Measurements from ENCODE around the gene TKTL2.

The TKTL2 gene, protein sequence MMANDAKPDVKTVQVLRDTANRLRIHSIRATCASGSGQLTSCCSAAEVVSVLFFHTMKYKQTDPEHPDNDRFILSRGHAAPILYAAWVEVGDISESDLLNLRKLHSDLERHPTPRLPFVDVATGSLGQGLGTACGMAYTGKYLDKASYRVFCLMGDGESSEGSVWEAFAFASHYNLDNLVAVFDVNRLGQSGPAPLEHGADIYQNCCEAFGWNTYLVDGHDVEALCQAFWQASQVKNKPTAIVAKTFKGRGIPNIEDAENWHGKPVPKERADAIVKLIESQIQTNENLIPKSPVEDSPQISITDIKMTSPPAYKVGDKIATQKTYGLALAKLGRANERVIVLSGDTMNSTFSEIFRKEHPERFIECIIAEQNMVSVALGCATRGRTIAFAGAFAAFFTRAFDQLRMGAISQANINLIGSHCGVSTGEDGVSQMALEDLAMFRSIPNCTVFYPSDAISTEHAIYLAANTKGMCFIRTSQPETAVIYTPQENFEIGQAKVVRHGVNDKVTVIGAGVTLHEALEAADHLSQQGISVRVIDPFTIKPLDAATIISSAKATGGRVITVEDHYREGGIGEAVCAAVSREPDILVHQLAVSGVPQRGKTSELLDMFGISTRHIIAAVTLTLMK

DNA sequence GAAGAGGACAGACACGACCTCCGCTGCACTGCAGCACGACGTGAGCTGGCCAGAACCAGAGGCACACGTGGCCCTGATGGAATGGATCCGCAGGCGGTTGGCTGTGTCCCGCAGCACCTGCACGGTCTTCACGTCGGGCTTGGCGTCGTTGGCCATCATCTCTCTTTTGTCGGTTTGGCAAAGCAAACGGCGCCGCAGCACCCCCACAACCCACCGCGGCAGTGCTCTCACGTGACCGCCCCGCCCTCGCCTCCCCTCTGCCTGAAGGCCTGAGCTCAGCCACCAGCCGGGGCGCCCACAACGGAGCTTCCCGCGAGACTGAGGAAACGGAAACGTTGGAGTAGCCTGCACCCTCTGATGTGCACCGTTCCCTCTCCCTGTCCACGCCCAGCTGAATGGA, at the start of gene TKTL2:
Gene TKTL2 (minus strand): TSS at position 179 of the 400 bp plus-strand sequence. CDS start 20 bp downstream, at position 159.
- DNase-seq (ENCODE audit: low read depth, low spot score): no peak

DNA sequence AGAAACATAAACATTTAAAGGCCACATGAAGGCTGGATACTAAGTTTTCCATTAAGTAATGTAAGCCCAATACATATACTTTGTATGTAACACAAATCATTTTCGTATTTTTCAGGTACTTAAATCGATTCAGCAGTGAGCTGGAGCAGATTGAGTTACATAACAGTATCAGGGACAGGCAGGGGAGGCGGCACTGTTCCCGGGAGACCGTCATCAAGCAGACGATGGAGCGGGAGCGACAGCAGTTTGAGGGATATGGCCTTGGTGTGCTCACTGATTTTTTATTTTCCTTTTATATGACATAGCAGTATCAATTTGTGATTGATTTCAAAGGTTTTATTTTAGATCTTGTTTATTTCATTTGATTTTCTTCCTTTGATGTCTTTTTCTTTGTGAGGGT, 41.6 kb upstream of the TKTL2 start:
- DNase-seq (ENCODE audit: low read depth, low spot score): no peak

DNA sequence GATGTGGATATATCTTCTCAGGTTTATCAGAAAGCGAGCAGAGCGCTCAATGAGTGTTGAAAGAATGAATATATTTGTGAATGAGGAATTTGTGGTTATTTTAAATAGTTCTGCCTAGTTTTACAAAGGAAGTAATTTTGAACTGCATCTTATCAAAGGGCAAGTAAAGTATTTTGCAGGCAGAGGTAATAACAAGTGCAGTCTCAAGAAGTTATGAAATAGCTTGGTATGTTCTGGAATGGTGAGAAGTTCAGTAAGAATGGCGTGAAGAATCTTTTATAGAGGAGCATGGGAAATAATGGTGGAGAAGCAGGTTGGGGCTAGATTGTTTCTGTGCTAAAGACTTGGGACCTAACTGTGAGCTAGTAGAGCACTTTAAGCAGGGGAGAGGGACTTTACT, 31.8 kb upstream of the TKTL2 start:
- peak; percentile 15 for DNase-seq (ENCODE audit: low read depth, low spot score)

DNA sequence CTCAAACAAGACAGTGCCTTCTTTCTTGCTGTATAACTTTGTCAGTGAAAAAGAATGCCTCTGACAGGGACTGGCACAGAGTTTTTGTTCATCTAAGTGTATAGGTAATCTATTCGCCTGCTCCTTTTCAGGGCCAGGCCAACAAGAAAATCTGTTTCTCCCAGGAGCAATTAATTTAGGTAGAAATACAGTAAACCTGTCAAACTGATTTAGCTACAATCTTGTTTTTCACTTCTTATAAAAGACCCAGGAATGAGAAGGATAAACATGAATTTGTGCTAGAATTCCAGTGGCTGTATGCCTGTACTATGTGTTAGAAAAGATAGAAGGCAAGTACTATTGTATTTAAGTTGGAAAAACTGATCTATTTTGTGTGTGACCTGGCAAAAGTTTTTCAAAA, 27.0 kb upstream of the TKTL2 start:
- no peak for DNase-seq (ENCODE audit: low read depth, low spot score)

DNA sequence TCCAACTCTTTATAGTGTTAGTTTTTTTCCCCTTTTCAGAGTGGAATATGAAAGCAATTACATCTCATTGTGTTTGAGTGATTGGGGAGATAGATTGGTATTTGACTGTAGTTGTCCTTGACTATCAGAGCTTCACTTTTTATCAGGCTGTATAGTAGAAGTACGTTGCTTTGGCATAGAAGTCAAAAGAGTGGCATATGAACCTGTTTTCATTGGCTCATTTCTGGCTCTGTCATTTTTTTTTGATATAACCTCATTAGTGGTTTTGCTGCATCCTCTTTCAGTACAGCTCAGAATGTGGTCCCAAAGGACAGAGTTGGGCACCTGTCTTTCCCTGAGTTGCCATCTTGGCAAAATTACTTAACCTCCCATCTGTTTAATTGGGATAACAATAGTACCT, 22.3 kb upstream of the TKTL2 start:
- peak; percentile 7 for DNase-seq (ENCODE audit: low read depth, low spot score)

DNA sequence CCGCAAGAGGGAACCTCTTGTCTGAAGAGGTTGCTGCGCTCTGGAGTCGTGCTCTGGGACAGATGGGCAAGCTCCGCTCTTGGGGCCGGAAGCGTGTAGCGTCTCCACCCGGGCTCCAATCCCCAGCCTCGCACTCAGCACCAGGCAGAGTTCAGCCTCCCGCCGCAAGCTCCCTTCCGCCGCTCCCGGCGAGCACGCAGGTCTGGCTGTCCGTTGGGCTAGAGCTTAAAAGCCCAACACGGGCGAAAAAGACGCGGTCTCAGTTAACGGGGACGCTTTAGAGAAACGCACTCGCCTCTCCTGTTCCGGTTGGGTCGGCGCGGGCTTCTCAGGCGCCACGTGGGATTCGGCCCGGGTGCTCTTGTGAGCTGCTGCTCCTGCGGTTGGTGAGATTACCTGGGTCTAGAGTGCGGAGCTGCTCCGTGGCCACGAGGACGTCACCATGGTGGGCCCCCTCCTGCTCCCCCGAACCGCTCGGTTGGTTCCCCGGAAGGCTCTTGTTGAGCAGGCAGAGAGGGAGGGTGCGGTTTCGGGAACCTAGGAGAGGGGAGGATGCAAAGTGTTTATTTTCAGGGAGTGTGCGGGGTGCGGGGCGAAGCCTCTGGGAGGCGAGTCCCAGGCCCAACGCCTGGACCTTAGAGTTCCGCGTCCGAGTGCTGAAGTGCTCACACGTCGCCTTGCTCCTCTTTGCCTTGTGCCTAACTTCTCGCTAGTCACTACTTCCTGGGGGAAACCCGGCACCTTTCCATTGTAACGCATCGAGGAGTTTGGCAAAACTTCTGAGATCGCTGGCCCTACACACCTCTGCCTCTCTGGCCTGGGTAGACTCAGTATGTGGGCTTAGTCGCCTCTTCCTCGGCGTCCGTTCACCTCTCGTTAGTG, 21.0 kb upstream of the TKTL2 start, which contains the start of gene TMA16:
Gene TMA16 (plus strand): TSS at position 331 of the 882 bp plus-strand sequence. CDS start 112 bp downstream, at position 443.
- peak; percentile 97 for DNase-seq (ENCODE audit: low read depth, low spot score)

DNA sequence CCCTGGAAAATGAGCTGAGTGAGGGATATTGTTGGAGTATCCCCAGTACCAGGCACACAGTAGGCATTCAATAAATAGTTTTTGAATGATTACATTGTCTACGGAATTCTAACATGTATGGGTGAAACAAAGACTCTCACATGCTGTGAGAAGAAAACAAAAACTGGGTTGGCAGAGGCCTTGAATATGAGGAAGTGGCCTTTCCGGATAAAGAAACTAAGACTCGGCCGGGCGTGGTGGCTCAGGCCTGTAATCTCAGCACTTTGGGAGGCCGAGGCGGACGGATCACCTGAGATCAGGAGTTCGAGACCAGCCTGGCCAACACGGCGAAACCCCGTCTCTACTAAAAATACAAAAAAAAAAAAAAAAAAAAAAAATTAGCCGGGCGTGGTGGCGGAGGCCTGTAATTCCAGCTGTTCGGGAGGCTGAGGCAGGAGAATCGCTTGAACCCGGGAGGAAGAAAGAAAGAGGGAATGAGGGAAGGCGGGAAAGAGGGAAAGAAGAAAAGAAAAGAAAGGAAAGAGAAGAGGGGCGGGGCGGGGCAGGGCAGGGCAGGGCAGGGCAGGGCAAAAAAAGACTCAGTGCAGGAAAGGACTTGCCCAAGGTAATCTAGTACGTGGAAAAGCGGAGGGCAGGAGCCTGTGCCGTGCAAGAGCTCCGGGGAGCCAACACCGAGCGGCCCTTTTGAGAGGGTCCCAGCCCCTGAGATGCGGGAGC, 20.2 kb upstream of the TKTL2 start:
- DNase-seq (ENCODE audit: low read depth, low spot score): no peak

DNA sequence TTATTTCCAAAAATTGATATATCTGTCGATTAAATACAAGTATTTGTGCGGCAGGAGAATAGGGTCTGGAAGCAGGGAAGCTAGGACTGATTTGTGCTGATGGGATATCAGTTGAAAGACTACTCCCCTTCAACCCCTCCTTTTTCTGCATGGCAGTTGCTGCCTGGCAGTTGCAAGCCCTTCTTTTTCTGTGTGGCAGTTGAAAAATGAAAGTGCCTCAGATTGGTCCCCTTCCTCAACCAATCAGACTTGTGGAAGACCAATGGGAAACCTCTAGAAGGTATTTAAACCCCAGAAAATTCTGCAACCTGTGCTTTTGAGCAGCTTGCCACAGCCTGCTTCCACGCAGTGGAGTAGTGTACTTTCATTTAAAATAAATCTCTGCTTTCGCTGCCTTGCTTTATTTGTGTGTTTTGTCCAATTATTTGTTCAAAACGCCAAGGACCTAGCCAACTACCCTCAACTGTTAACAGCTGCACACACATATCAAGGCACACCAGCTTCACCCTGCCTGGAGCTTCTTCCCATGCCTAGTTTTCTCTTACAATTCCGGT, 19.5 kb upstream of the TKTL2 start:
- DNase-seq (ENCODE audit: low read depth, low spot score): no peak

DNA sequence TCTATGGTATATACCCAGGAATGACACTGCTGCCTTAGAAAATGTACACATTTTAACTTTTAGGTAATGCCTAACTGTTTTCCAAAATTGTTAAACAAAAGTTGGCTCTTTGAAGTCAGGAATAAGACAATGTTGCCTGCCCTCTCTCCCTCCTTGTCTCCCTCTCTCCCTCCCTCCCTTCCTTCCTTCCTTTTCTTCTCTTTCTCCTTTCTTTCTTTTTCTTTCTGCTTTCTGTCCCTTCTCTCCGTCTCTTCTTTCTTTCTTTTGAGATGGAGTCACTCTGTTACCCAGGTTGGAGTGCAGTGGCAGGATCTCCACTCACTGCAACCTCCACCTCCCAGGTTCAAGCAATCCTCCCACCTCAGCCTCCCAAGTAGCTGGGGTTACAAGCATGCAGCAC, 16.4 kb upstream of the TKTL2 start:
- no peak for DNase-seq (ENCODE audit: low read depth, low spot score)

DNA sequence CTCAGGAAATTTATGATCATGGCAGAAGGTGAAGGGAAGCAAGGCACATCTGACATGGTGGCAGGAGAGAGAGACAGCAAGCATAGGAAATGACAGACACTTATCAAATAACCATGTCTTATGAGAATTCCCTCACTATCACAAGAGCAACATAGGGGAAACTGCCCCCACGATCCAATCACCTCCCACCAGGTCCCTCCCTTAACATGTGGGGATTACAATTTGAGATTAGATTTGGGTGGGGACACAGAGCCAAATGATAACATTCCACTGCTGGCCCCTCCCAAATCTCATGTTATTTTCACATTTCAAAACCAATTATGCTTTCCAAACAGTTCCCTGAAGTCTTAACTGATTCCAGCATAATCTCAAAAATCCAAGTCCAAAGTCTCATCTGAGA, 12.8 kb upstream of the TKTL2 start:
- DNase-seq (ENCODE audit: low read depth, low spot score): no peak

DNA sequence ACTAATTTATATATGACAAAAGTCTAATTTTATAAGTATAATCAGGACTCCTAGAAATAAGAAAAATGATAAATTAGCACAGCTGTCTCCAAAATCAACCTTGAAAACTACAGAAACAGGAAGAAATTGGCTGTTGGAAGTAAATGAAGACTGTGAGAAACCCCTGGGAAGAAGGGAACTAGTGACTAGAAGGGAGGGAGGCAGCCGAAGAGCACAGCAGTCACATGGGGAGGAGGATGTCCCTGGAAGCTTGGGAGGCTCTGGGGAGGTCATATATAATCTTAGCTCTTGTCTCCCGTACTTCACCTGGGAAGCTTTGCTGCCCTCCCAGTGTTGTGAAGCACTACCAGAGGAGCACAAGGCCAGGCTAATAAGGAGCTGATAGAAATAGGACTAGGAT, 12.0 kb upstream of the TKTL2 start:
- DNase-seq (ENCODE audit: low read depth, low spot score): no peak

DNA sequence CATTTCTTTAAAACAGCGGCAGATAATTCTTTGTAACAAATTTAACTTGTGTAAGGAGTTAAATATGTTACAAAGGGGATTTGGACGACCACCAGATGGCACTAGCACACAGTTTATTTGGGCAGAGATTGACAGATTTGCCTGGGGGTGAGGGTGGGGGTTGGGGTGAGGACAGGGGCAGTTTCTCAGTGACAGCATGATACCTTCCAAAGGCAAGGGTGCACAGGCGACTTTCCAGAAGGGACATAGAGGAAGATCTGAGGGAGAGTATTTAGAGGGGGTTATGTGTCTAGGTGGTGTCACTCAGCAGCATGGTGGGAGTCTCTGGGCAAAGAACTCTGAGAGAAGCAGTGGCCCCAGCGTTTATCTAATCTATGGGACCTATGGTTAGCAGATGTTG, 11.4 kb upstream of the TKTL2 start:
- peak; percentile 72 for DNase-seq (ENCODE audit: low read depth, low spot score)

DNA sequence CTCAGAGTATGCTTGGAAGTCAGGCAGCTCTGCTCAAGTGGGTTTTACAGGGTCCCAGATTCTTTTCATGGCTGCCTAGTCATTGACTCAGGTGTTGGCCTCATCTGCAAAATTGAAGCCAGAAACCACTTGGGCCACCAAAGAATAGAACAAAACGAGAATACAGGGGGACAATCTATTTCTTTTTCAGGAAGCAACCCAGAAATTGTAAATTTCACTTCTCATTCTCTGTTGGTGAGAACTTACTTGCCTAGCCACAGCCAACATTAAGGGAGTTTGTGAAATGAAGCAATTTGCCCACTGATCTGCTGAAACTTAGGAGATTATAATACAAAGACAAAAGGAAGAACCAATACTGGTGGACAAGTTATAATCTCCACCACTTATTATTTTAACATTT, 8.6 kb upstream of the TKTL2 start:
- DNase-seq (ENCODE audit: low read depth, low spot score): no peak

DNA sequence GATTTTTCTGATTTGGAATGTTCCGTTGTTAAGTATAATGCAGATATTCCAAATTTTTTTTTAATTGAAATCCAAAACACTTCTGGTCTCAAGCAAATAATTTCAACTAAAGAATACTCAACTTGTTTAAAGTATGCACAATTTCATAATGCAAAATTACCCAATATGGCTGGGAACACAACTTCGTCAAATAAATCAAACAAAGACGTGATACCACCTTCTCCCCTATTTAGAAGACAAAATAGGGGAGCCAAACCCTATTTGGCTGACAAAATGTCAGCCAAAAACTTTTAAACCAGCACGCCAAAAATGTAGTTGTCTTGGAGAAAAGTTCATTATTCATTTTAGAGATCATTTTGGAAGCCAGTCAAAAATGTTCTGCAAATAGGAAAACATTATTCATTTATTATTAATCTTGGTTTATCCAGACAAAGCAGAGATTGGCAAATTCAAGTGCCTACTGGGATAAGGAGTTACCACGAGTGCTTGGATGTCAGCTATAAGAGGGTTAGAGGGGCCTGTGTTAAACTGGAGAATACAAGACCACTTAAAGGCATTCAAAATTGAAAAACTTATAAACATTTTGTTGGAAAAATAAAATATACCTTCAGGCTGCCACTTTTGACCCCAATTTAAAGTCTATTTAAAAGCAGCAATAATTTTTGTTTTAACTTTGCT, 3.3 kb upstream of the TKTL2 start:
- DNase-seq (ENCODE audit: low read depth, low spot score): no peak

DNA sequence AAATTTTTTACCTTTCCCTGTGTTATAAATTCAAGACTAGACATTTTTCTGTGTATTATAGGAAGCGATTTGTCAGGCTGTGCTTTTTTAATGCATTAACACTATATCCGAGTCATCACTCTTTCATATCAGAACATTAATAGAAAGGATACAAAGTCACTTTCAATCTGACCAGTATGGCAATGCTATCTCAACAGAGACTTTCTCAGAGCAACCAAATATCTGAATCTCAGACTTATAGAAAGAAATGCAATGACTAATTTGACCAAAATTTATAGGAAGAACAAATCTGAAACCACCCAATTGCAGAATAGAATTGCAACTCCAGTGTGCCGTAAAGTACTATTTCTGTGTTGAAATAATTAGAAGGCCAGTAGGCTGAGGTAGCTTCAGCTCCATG, 473 bp upstream of the TKTL2 start:
- no peak for DNase-seq (ENCODE audit: low read depth, low spot score)

DNA sequence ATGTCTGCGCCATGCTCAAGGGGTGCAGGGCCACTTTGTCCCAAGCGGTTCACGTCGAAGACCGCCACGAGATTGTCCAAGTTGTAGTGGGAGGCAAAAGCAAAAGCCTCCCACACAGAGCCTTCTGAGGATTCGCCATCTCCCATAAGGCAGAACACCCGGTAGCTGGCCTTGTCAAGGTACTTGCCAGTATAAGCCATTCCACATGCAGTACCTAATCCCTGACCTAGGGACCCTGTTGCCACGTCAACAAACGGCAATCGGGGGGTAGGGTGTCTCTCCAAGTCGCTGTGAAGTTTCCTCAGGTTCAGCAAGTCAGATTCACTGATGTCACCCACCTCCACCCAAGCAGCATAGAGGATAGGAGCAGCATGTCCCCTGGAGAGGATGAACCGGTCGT, 424 bp downstream of the TKTL2 start:
- DNase-seq (ENCODE audit: low read depth, low spot score): no peak

DNA sequence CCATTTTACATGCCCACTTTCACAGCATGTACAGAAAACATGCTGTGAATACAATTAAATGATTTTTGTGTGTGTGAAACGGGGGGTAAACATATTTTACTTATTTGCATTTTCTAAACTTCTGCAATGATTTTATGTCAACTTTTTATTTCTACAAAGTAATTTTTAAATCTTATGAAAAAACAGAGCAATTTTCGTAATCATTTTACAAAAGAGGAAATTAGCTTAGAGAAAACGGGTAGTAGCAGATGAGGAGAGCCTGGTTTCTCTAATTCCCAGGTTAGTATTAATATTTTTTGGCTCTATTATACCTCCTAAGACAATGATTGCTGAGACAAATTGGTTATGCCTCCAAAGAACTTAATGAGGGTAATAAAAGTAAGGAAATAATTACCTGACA, 3.2 kb downstream of the TKTL2 start:
- DNase-seq (ENCODE audit: low read depth, low spot score): no peak

DNA sequence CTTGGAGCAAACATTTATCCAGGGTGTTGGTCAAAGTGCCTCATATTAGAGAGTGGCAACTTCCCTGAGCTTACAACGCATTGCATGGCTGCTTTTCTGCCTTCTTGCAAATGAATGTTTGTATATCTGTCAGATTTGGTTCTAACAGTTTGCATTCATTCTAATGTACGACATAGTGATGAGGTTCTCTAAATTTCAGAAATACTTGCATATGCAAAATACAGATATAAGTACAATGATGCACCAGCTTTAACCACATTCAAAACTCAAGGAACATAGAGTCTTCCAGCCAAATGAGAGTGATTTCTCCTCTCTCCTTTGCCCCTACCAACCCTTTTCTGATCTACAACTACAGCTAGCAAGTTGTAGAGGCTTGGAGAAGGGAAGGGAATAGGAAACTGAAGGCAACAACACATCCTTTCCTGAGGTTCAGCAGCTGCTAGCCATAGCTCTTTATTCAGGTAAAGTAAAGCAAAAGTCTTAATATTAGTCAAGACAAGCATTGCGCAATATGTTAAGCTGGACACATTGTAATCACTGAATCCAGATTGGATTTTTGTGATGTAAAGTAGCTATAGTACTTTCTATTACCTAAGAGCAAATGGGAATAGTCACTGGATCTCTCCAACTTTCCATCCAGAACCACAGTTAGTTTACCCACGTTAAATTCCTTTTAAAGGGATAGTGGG, 6.3 kb downstream of the TKTL2 start:
- DNase-seq (ENCODE audit: low read depth, low spot score): no peak

DNA sequence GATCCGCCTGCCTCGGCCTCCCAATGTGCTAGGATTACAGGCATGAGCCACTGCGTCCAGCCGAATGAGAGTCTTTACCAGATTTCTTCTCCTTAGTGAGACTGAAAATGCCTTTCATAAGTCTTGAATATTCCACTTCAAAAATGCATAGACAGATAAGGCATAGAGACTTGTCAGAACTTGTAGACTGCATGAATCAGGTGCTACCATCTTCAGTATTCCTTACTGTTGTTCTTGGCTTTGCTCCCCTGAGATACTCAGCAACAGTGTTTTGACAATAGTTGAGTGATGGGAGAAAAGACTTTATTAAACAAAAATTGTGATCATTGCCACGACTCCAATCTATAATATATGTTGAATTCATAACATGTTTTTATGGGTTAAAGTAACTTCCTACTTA, 11.0 kb downstream of the TKTL2 start:
- no peak for DNase-seq (ENCODE audit: low read depth, low spot score)

DNA sequence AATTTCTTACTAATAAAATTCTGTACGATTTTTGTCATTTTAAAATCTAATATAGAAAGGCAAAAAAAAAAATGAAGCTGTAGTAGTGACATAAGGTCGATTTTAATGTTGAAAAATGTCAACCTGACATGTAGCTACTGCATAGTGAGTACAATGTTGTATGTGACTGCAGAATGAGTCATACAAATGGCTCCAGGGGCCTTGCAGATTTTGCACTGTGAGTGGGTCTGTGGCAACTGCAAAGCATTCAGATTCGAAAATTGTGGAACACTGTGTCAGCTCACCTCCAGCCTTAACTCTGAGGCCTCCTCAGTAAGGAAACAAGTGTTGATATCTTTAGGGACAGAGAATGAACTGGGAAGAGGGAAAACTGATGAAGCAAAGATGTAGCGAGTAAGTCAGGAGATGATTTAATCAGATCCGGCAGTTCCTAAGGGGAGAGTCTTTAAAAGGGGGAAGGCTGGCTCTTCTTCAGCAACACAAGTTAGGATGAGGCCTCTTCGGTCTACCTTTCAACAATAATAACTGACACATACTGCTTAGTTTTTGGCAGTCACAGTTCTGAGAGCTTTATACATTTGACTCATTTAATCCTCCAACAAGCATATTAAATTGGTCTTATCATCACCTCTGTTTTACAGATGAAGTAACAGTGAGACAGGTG, 24.9 kb downstream of the TKTL2 start:
- DNase-seq (ENCODE audit: low read depth, low spot score): peak; percentile 59

All from astrocyte of the hippocampus (primary cell).